Panc1 (cell line): ENCODE measurements around the gene EEIG2.

Experiments used
- CTCF ChIP-seq: fragments of 450-650 bp; IDR thresholded peaks from 2 replicates; pipeline ENCODE4 v1.5.1; 2017; ENCODE audit warnings: mild to moderate bottlenecking
- REST ChIP-seq, 2 experiments: IDR thresholded peaks; 2 replicates each; pipeline ENCODE4 v1.6.1; 2011 to 2012; ENCODE audit warnings: low read depth in 2 of 2, control low read depth in 1 of 2, low read length in 1 of 2, mild to moderate bottlenecking in 1 of 2, moderate library complexity in 1 of 2; ENCODE audit not compliant: insufficient read depth in 1 of 2
- TCF7L2 ChIP-seq: IDR thresholded peaks from 2 replicates; pipeline ENCODE4 v1.6.1; 2011; ENCODE audit warnings: mild to moderate bottlenecking, low read depth, low read length, inconsistent platforms

GRCh38 chr1:108600504-108600903 is 40.6 kb downstream of the EEIG2 start:
- no peak for TF ChIP-seq CTCF
- TF ChIP-seq TCF7L2 = no peak
- no peak for TF ChIP-seq REST (IDR thresholded peaks at IDR 0.05; ENCODE audit: insufficient read depth in 1 of 2, low read depth in 2 of 2, low read length in 1 of 2)
